GM12878 (cell line): ENCODE measurements around the gene ZC3H11A. TPM values are rescaled to one million over a fixed set of nuclear protein-coding genes. Genes with fewer than 3 reads are reported as not detected.

ENCODE experiments used
- ATAC-seq: fragments of 200-7000 bp; cut with Tn5 transposase; 3 replicates; pipeline ENCODE4 v1.9.1; 2020; ENCODE audit warnings: mild to moderate bottlenecking, moderate library complexity
- BruUV-seq: library from RNA; stranded (reverse); fragments of 400-500 nt; replicated peaks from 2 replicates; lab custom pipeline; 2021; lab: Mats Ljungman, UMichigan
- CTCF ChIA-PET: fragments of 300-600 bp; sonication (Branson Sonifier 250); formaldehyde crosslinking; extraction: SDS; loops from one replicate; lab custom pipeline; 2021; ENCODE audit warnings: inconsistent platforms; lab: Yijun Ruan, JAX
- POLR2A ChIA-PET: fragments of 350-600 bp; formaldehyde crosslinking; extraction: SDS; loops from one replicate; lab custom pipeline; 2021; ENCODE audit warnings: inconsistent platforms; lab: Charles Lee
- RAD21 ChIA-PET: fragments of 300-600 bp; sonication (Branson Sonifier 250); formaldehyde crosslinking; loops from one replicate; lab custom pipeline; 2023; ENCODE audit warnings: antibody characterized with exemption; ENCODE audit not compliant: unreplicated experiment; lab: Charles Lee
- SMC1A ChIA-PET: fragments of 300-600 bp; sonication (Branson Sonifier 250); formaldehyde crosslinking; loops from one replicate; lab custom pipeline; 2023; ENCODE audit not compliant: unreplicated experiment, uncharacterized antibody; lab: Charles Lee
- DNase-seq: peaks from one replicate; pipeline ENCODE4 v3.0.0-alpha.2; 2011; ENCODE audit warnings: low read depth, low spot score
- FAIRE-seq: peaks from 3 replicates; lab custom pipeline; 2011; peaks lifted over from hg19 to GRCh38; lab: Jason Lieb, UNC
- H2AFZ ChIP-seq: 2 replicates; pipeline ENCODE4 v1.6.0; 2011; ENCODE audit warnings: low read depth, low read length, control low read depth; ENCODE audit not compliant: control insufficient read depth
- H3K27ac ChIP-seq: 2 replicates; pipeline ENCODE4 v1.5.1; 2011; ENCODE audit warnings: control low read depth; ENCODE audit not compliant: control insufficient read depth, insufficient read depth
- H3K27me3 ChIP-seq, 2 experiments: replicated peaks in 1 of 2; 2 replicates each; pipeline versions ENCODE4 v1.6.0 to v1.6.1; 2011; ENCODE audit warnings: low read length in 1 of 2; ENCODE audit not compliant: control insufficient read depth in 2 of 2, insufficient read depth in 2 of 2
- H3K36me3 ChIP-seq, 2 experiments: 2 replicates each; pipeline ENCODE4 v1.5.1; 2011; ENCODE audit warnings: low read length in 1 of 2; ENCODE audit not compliant: control insufficient read depth in 2 of 2, insufficient read depth in 2 of 2
- H3K4me1 ChIP-seq: 2 replicates; pipeline ENCODE4 v1.6.1; 2011; ENCODE audit warnings: mild to moderate bottlenecking, low read length, moderate library complexity, mixed read lengths; ENCODE audit not compliant: control insufficient read depth, insufficient read depth
- H3K4me2 ChIP-seq: 2 replicates; pipeline ENCODE4 v1.6.0; 2011; ENCODE audit warnings: control low read depth; ENCODE audit not compliant: control insufficient read depth, insufficient read depth
- H3K4me3 ChIP-seq: fragments of 200-600 bp; sonication (generic); 2 replicates; pipeline ENCODE4 v1.5.1; 2016
- H3K79me2 ChIP-seq: 2 replicates; pipeline ENCODE4 v1.6.0; 2011; ENCODE audit warnings: low read length; ENCODE audit not compliant: control insufficient read depth, insufficient read depth
- H3K9ac ChIP-seq: 2 replicates; pipeline ENCODE4 v1.8.0; 2011; ENCODE audit warnings: low read length, control low read depth, mixed read lengths; ENCODE audit not compliant: control insufficient read depth, insufficient read depth
- H3K9me3 ChIP-seq: replicated peaks from 3 replicates; pipeline ENCODE4 v1.5.1; 2011; ENCODE audit warnings: mild to moderate bottlenecking, low read length; ENCODE audit not compliant: control insufficient read depth, insufficient read depth
- H4K20me1 ChIP-seq: 2 replicates; pipeline ENCODE4 v1.6.0; 2011; ENCODE audit not compliant: control insufficient read depth, insufficient read depth
- BACH1 ChIP-seq: fragments of 450-650 bp; IDR thresholded peaks from 2 replicates; pipeline ENCODE4 v1.6.1; 2017; ENCODE audit warnings: mild to moderate bottlenecking, borderline replicate concordance
- CTCF ChIP-seq, 3 experiments: IDR thresholded peaks in 2 of 3; conservative IDR thresholded peaks in 1 of 3; 2 replicates each; pipeline ENCODE4 v1.5.1; 2011; ENCODE audit warnings: low read depth in 3 of 3, low read length in 3 of 3, mild to moderate bottlenecking in 3 of 3, control low read depth in 2 of 3, moderate library complexity in 2 of 3, inconsistent platforms in 1 of 3, mixed read lengths in 1 of 3; ENCODE audit not compliant: control insufficient read depth in 2 of 3, insufficient read depth in 1 of 3; ENCODE audit errors: extremely low read depth in 1 of 3
- HDAC6 ChIP-seq: fragments of 200-600 bp; sonication (generic); IDR thresholded peaks from one replicate; pipeline ENCODE4 v1.8.0; 2017; ENCODE audit warnings: antibody characterized with exemption; ENCODE audit not compliant: unreplicated experiment
- HDGF ChIP-seq: fragments of 450-650 bp; IDR thresholded peaks from 2 replicates; pipeline ENCODE4 v1.6.1; 2016; ENCODE audit warnings: antibody characterized with exemption
- MEF2B ChIP-seq: fragments of 450-650 bp; IDR thresholded peaks from 2 replicates; pipeline ENCODE4 v1.6.1; 2018; ENCODE audit warnings: mild to moderate bottlenecking, moderate library complexity; ENCODE audit not compliant: partially characterized antibody, poor library complexity, severe bottlenecking
- PAX5 ChIP-seq: IDR thresholded peaks from 2 replicates; pipeline ENCODE4 v1.6.1; 2011; ENCODE audit warnings: low read depth, low read length, borderline replicate concordance
- RB1 ChIP-seq: fragments of 450-650 bp; formaldehyde crosslinking; IDR thresholded peaks from 2 replicates; pipeline ENCODE4 v1.6.1; 2017; ENCODE audit warnings: mild to moderate bottlenecking, borderline replicate concordance
- SIX5 ChIP-seq: IDR thresholded peaks from 2 replicates; pipeline ENCODE4 v1.6.1; 2011; ENCODE audit warnings: mild to moderate bottlenecking, low read depth, low read length, moderate library complexity; ENCODE audit not compliant: severe bottlenecking
- SPI1 ChIP-seq: IDR thresholded peaks from 2 replicates; pipeline ENCODE4 v1.6.1; 2011; ENCODE audit warnings: low read depth, mild to moderate bottlenecking, low read length, moderate library complexity, borderline replicate concordance; ENCODE audit not compliant: insufficient read depth
- SREBF2 ChIP-seq: IDR thresholded peaks from 2 replicates; pipeline ENCODE4 v1.6.1; 2012; ENCODE audit warnings: mild to moderate bottlenecking, low read length
- TARDBP ChIP-seq: IDR thresholded peaks from 2 replicates; pipeline ENCODE4 v1.6.1; 2016; ENCODE audit warnings: borderline replicate concordance
- TBL1XR1 ChIP-seq: IDR thresholded peaks from 2 replicates; pipeline ENCODE4 v1.6.1; 2012; ENCODE audit warnings: low read depth, low read length, improper control_type of control experiment
- WGBS: methylation state at CpG from one replicate; pipeline ENCODE4 v1.1.6; 2016; ENCODE audit warnings: low lambda C conversion rate; ENCODE audit not compliant: insufficient replicate concordance, insufficient coverage; ENCODE audit errors: missing lambda C conversion rate; 5-methylcytosine and 5-hydroxymethylcytosine counted together
- in situ Hi-C: fragments of 300-500 bp; cut with MboI; formaldehyde crosslinking; loops from 9 replicates; pipeline ENCODE4 v1.14.3; 2018; ENCODE audit warnings: mixed read lengths
- intact Hi-C: fragments of 100-400 bp; cut with micrococcal nuclease; formaldehyde crosslinking; loops from one replicate; pipeline ENCODE4 v1.14.2; 2022; ENCODE audit not compliant: unreplicated experiment
- polyA plus RNA-seq, 11 experiments: library from polyadenylated mRNA; depleted of rRNA in 4 of 11; unstranded in 6 of 11; stranded (reverse) in 5 of 11; fragments of >200 nt; fragmentation: Nextera tagmentation in 4 of 11; fragmentation: Illumina TruSeq in 1 of 11; extraction: Ambion mirVana in 4 of 11; extraction: Trizol in 1 of 11; gene quantifications; 1 replicate in 1 of 11; 2 replicates in 10 of 11; pipeline versions ENCODE4 v1.2.1 to v1.2.3, GENCODE V29; 2011 to 2016; ENCODE audit warnings: inconsistent platforms in 2 of 11, missing spikeins in 2 of 11, low read depth in 1 of 11
- total RNA-seq, 4 experiments: library from RNA; depleted of rRNA in 3 of 4; stranded (reverse); fragments of >200 nt in 3 of 4; fragmentation: Illumina TruSeq in 1 of 4; extraction: Trizol in 1 of 4; gene quantifications; 2 replicates each; pipeline versions ENCODE4 v1.2.1 to v1.2.3, GENCODE V29; 2013 to 2021
- TF ChIP-seq, protein P1 (sequence below): fragments of 450-650 bp; IDR thresholded peaks from 2 replicates; pipeline ENCODE4 v1.6.1; 2017; ENCODE audit warnings: mild to moderate bottlenecking, low read depth, inconsistent platforms; ENCODE audit not compliant: poor library complexity, severe bottlenecking
- TF ChIP-seq, protein P2 (sequence below): IDR thresholded peaks from 2 replicates; pipeline ENCODE4 v1.6.1; 2012; ENCODE audit warnings: improper control_type of control experiment, low read depth, low read length; ENCODE audit not compliant: insufficient replicate concordance

ZC3H11A gene
- total and polyA plus RNA-seq, 10 of the 15 experiments (the other 5 are each of a cell fraction or from before 2014, with no cell fraction given): 21.1 to 123 (median 60.8) TPM

- TF ChIP-seq, protein P1, sequence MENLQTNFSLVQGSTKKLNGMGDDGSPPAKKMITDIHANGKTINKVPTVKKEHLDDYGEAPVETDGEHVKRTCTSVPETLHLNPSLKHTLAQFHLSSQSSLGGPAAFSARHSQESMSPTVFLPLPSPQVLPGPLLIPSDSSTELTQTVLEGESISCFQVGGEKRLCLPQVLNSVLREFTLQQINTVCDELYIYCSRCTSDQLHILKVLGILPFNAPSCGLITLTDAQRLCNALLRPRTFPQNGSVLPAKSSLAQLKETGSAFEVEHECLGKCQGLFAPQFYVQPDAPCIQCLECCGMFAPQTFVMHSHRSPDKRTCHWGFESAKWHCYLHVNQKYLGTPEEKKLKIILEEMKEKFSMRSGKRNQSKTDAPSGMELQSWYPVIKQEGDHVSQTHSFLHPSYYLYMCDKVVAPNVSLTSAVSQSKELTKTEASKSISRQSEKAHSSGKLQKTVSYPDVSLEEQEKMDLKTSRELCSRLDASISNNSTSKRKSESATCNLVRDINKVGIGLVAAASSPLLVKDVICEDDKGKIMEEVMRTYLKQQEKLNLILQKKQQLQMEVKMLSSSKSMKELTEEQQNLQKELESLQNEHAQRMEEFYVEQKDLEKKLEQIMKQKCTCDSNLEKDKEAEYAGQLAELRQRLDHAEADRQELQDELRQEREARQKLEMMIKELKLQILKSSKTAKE: no peak
Observed at GRCh38 chr1:203754455-203754864, 41.0 kb upstream of the ZC3H11A start (continued).

DNA sequence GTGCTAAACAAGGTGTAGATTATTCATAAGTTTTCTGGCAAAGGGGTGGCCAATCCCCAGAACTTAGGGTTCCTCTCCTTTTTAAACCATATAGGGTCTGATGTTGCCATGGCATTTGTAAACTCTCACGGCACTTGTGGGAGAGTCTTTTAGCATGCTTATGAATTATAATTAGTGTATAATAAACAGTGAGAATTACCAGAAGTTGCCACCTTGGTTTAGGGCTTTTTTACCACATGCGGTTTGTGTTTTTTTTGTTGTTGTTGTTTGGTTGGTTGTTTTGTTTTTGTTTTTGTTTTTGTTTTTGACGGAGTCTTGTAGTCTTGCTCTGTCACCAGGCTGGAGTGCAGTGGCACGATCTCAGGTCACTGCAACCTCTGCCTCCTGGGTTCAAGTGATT, 39.4 kb upstream of the ZC3H11A start:
- H2AFZ ChIP-seq: no peak overlapping the region
- no peaks in the 10 kb centered on the region for H4K20me1 ChIP-seq
- intact Hi-C loops (no loop called here), in situ Hi-C loops (no loop called here)
- H3K4me1 ChIP-seq: peaks cover 19% of the 10 kb centered on the region
- H3K4me2 ChIP-seq: no peak overlapping the region
- ATAC-seq (no peak), DNase-seq (no peak), FAIRE-seq (no peak)
- POLR2A ChIA-PET: interaction anchor here (0.7 to 1.3 kb wide), 2 partner anchors 9 to 38 kb away, joined by 3 to 5 read pairs; partner anchors contain the start of gene LAX1
- CTCF ChIA-PET: no interaction called here
- RAD21 ChIA-PET: no interaction called here
- H3K9ac ChIP-seq: no peak overlapping the region
- BruUV-seq: no TSS peak
- no peaks in the 10 kb centered on the region for H3K27me3 ChIP-seq
- H3K27ac ChIP-seq: no peak overlapping the region
- no peak overlapping the region for H3K4me3 ChIP-seq
- H3K9me3 ChIP-seq: no peaks in the 10 kb centered on the region
- H3K79me2 ChIP-seq: no peaks in the 10 kb centered on the region
- WGBS: 47% methylated on average over 4 of the region's 4 CpGs
- SMC1A ChIA-PET: no interaction called here
- H3K36me3 ChIP-seq: no peaks in the 10 kb centered on the region
- TF ChIP-seq SREBF2 (no peak), TARDBP (no peak), PAX5 (no peak), BACH1 (no peak), HDAC6 (no peak), HDGF (no peak), SIX5 (no peak), MEF2B (no peak), SPI1 (no peak), CTCF (IDR thresholded peaks at IDR 0.05 in 2 of 3, conservative IDR thresholded peaks at IDR 0.05 in 1 of 3; ENCODE audit: control insufficient read depth in 2 of 3, extremely low read depth in 1 of 3, insufficient read depth in 1 of 3, low read depth in 3 of 3, low read length in 3 of 3) (no peak), TBL1XR1 (no peak), RB1 (no peak)
- TF ChIP-seq, protein P2, sequence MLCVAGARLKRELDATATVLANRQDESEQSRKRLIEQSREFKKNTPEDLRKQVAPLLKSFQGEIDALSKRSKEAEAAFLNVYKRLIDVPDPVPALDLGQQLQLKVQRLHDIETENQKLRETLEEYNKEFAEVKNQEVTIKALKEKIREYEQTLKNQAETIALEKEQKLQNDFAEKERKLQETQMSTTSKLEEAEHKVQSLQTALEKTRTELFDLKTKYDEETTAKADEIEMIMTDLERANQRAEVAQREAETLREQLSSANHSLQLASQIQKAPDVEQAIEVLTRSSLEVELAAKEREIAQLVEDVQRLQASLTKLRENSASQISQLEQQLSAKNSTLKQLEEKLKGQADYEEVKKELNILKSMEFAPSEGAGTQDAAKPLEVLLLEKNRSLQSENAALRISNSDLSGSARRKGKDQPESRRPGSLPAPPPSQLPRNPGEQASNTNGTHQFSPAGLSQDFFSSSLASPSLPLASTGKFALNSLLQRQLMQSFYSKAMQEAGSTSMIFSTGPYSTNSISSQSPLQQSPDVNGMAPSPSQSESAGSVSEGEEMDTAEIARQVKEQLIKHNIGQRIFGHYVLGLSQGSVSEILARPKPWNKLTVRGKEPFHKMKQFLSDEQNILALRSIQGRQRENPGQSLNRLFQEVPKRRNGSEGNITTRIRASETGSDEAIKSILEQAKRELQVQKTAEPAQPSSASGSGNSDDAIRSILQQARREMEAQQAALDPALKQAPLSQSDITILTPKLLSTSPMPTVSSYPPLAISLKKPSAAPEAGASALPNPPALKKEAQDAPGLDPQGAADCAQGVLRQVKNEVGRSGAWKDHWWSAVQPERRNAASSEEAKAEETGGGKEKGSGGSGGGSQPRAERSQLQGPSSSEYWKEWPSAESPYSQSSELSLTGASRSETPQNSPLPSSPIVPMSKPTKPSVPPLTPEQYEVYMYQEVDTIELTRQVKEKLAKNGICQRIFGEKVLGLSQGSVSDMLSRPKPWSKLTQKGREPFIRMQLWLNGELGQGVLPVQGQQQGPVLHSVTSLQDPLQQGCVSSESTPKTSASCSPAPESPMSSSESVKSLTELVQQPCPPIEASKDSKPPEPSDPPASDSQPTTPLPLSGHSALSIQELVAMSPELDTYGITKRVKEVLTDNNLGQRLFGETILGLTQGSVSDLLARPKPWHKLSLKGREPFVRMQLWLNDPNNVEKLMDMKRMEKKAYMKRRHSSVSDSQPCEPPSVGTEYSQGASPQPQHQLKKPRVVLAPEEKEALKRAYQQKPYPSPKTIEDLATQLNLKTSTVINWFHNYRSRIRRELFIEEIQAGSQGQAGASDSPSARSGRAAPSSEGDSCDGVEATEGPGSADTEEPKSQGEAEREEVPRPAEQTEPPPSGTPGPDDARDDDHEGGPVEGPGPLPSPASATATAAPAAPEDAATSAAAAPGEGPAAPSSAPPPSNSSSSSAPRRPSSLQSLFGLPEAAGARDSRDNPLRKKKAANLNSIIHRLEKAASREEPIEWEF: no peak
